Large intestine (tissue), 3 donors: ENCODE measurements around the gene C1orf35. TPM values are rescaled to one million over a fixed set of nuclear protein-coding genes. Genes with fewer than 3 reads are reported as not detected.

Experiments used
- DNase-seq, 2 donors: peaks; one replicate each; pipeline versions ENCODE4 v3.0.0 to v3.0.0-alpha.2; 2013
- H3K27ac ChIP-seq: one replicate; pipeline ENCODE4 v1.5.1; 2013; ENCODE audit warnings: low read length
- H3K27me3 ChIP-seq: 2 replicates; pipeline ENCODE4 v1.6.1; 2013; ENCODE audit warnings: low read length; ENCODE audit not compliant: control insufficient read depth, insufficient read depth
- H3K36me3 ChIP-seq: 2 replicates; pipeline ENCODE4 v1.6.1; 2013; ENCODE audit warnings: low read length; ENCODE audit not compliant: control insufficient read depth, insufficient read depth
- H3K4me1 ChIP-seq: one replicate; pipeline ENCODE4 v1.6.1; 2013; ENCODE audit warnings: low read length; ENCODE audit not compliant: control insufficient read depth, insufficient read depth
- H3K4me3 ChIP-seq: one replicate; pipeline ENCODE4 v1.5.1; 2013; ENCODE audit warnings: low read length
- H3K9me3 ChIP-seq: one replicate; pipeline ENCODE4 v1.6.1; 2013; ENCODE audit warnings: mild to moderate bottlenecking, low read depth, low read length, moderate library complexity; ENCODE audit not compliant: control insufficient read depth
- WGBS: methylation state at CpG from one replicate; pipeline ENCODE4 v1.1.5; 2013; ENCODE audit warnings: low lambda C conversion rate; ENCODE audit not compliant: insufficient coverage; 5-methylcytosine and 5-hydroxymethylcytosine counted together
- polyA plus RNA-seq: library from polyadenylated mRNA; unstranded; fragments of 120-200 nt; gene quantifications from one replicate; pipeline ENCODE4 v1.2.1, GENCODE V29; 2013

C1orf35 gene
- polyA plus RNA-seq, 1 donor = 17.3 TPM

- peaks cover 70% of the 10 kb centered on the region for H3K27me3 ChIP-seq
- H3K27ac ChIP-seq = no peak overlapping the region
- H3K4me3 ChIP-seq = no peak overlapping the region
- peaks cover 9% of the 10 kb centered on the region for H3K4me1 ChIP-seq
- WGBS = no CpG with 5 or more reads among the region's 10 CpGs
- no peaks in the 10 kb centered on the region for H3K36me3 ChIP-seq
- no peak for DNase-seq
- H3K9me3 ChIP-seq = peaks cover 18% of the 10 kb centered on the region
These were observed 41.6 kb downstream of the C1orf35 start for GRCh38 chr1:228061411-228062084.

- H3K9me3 ChIP-seq = peaks cover 18% of the 10 kb centered on the region
- peak overlapping the region; percentile 32 for H3K4me3 ChIP-seq
- peaks cover 9% of the 10 kb centered on the region for H3K4me1 ChIP-seq
- WGBS = 61% methylated on average over 2 of the region's 34 CpGs
- no peak overlapping the region for H3K27ac ChIP-seq
- no peaks in the 10 kb centered on the region for H3K36me3 ChIP-seq
- no peak for DNase-seq
- H3K27me3 ChIP-seq = peaks cover 68% of the 10 kb centered on the region
These were observed 42.5 kb downstream of the C1orf35 start for GRCh38 chr1:228060458-228061190.

GRCh38 chr1:228059634-228060457, 43.3 kb downstream of the C1orf35 start:
- H3K4me3 ChIP-seq = peak overlapping the region; percentile 32
- peaks cover 9% of the 10 kb centered on the region for H3K4me1 ChIP-seq
- no peak overlapping the region for H3K27ac ChIP-seq
- peak; percentile 87 to 92 for DNase-seq
- peaks cover 67% of the 10 kb centered on the region for H3K27me3 ChIP-seq
- H3K9me3 ChIP-seq = peaks cover 18% of the 10 kb centered on the region
- WGBS = no CpG with 5 or more reads among the region's 33 CpGs
- H3K36me3 ChIP-seq = no peaks in the 10 kb centered on the region

GRCh38 chr1:228058949-228059633, 44.0 kb downstream of the C1orf35 start:
- no CpG with 5 or more reads among the region's 66 CpGs for WGBS
- Histone ChIP-seq H3K4me1 (peaks cover 9% of the 10 kb centered on the region), H3K27ac (no peak overlapping the region), H3K9me3 (peaks cover 18% of the 10 kb centered on the region), H3K27me3 (peaks cover 67% of the 10 kb centered on the region), H3K4me3 (no peak overlapping the region), H3K36me3 (no peaks in the 10 kb centered on the region)
- DNase-seq = peak in 1 of 2 donors; percentile 44

- Histone ChIP-seq H3K27ac (no peak overlapping the region), H3K4me3 (no peak overlapping the region), H3K27me3 (peaks cover 72% of the 10 kb centered on the region), H3K4me1 (peaks cover 9% of the 10 kb centered on the region), H3K36me3 (no peaks in the 10 kb centered on the region), H3K9me3 (peaks cover 18% of the 10 kb centered on the region)
- WGBS = no CpG with 5 or more reads among the region's 18 CpGs
- no peak for DNase-seq
These were observed 44.8 kb downstream of the C1orf35 start for GRCh38 chr1:228058172-228058948.

Other genes starting within 250 kb of the C1orf35 start
- 5.1 TPM for gene WNT9A, start 155.4 kb downstream of the C1orf35 start, polyA plus RNA-seq
- not detected for gene WNT3A, start 96.3 kb downstream of the C1orf35 start, polyA plus RNA-seq
- 416 TPM for gene ARF1, start 20.6 kb downstream of the C1orf35 start, polyA plus RNA-seq
- 61.1 TPM for gene MRPL55, start 6.0 kb upstream of the C1orf35 start, polyA plus RNA-seq
- 397 TPM for gene GUK1, start 37.0 kb upstream of the C1orf35 start, polyA plus RNA-seq
- 7.2 TPM for gene GJC2, start 46.6 kb upstream of the C1orf35 start, polyA plus RNA-seq
- 9.2 TPM for gene IBA57, start 62.5 kb upstream of the C1orf35 start, polyA plus RNA-seq
- 58.9 TPM for gene OBSCN, start 104.7 kb upstream of the C1orf35 start, polyA plus RNA-seq